ENCODE measurements around the gene NR4A3. TPM values are rescaled to one million over a fixed set of nuclear protein-coding genes. Genes with fewer than 3 reads are reported as not detected.
A peak's percentile ranks its signal among the peaks of the same experiment; 100 is the strongest.

NR4A3 gene
- total and polyA plus RNA-seq, 2 experiments from 2014 or later: 2.4 to 2.9 TPM

DNA sequence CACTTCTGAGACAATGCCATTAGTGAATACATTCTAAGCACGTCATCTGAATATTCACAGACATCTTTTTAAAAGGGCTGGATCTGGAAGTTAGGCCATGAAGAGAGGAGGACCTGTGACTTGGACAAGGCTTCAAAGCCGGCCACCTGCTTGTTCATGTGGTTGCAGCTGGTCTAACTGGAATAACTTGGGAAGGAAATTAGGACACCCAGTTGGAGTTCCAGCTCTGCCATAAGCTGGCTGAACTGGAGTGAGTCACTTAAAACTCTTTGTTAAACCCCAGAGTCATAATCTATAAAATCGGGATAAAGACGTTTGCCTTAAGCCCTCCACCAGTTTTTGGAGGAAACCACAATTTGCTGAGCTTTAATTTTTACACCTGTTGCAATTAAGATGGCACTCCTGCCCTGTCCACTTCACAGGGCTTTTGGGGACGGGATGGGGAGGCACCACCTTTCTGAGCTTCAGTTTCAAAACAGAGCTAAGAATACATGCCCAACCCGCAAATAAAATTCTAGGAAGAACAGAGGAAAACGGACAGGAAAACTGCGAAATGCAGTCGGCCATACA lies 84.2 kb downstream of the NR4A3 start:
- 38% methylated on average over 9 of the region's 9 CpGs for WGBS (ENCODE audit: low lambda C conversion rate, missing lambda C conversion rate)

DNA sequence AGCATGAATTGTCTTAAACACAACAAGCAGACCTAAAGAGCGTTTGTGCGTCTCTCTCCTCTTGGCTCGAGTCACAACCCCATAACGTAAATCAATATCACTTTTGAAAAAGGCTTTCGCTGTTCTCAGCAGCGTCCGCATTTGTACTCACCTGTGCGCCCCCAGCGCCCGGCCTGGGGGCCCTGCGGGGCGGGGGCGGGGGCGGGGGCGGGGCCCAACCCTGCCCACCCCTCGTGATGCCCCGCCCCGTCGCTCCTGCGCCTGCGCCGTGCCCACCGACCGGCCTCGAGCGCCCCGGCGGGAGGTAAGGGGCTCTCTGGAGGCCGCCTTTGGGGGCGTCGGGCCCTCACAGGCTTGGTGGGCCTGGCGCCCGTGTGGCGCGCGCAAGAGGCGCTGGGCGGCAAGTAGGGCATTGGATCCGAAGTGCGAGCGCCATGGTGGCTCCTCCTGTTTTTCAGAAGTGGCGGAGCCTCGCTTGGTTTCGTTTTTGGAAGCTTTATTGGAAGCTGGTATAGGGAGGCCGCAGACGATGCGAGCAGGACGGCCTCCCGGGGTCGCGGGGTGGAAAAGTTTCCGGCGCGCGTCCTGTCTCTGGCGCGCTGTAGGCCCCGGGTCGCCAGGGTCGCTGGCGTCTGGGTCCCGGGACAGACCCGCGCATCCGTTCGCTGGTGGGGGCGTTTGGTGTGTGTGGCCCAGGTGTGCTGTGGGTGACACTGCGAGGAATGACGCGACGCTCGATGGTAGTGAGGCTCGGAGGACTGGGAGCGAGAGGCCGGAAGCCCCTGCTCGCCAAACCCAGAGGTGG lies 84.9 kb downstream of the NR4A3 start, which contains the start of gene STX17:
Gene STX17, plus strand, starts transcription at position 252 of the 805 bp plus-strand sequence. CDS start 8,586 bp downstream, outside the sequence.
- TF ChIP-seq, protein P1, sequence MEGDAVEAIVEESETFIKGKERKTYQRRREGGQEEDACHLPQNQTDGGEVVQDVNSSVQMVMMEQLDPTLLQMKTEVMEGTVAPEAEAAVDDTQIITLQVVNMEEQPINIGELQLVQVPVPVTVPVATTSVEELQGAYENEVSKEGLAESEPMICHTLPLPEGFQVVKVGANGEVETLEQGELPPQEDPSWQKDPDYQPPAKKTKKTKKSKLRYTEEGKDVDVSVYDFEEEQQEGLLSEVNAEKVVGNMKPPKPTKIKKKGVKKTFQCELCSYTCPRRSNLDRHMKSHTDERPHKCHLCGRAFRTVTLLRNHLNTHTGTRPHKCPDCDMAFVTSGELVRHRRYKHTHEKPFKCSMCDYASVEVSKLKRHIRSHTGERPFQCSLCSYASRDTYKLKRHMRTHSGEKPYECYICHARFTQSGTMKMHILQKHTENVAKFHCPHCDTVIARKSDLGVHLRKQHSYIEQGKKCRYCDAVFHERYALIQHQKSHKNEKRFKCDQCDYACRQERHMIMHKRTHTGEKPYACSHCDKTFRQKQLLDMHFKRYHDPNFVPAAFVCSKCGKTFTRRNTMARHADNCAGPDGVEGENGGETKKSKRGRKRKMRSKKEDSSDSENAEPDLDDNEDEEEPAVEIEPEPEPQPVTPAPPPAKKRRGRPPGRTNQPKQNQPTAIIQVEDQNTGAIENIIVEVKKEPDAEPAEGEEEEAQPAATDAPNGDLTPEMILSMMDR (IDR thresholded peaks at IDR 0.05; ENCODE audit: poor library complexity): peak; percentile 3
- TF ChIP-seq EZH2phosphoT487 (IDR thresholded peaks at IDR 0.05; ENCODE audit: low read depth, severe bottlenecking, unreplicated experiment): no peak
- no peaks in the 10 kb centered on the region for H3K9me3 ChIP-seq (ENCODE audit: low read depth)
- peak; percentile 90 for DNase-seq (ENCODE audit: low spot score)
- H3K36me3 ChIP-seq (replicated peaks; ENCODE audit: insufficient read depth, low read depth): no peaks in the 10 kb centered on the region
- H4K20me1 ChIP-seq (ENCODE audit: insufficient read depth, poor library complexity, severe bottlenecking): no peaks in the 10 kb centered on the region
- H2AFZ ChIP-seq: peak within 1 kb of the TSS; percentile 99
- H3K4me2 ChIP-seq: peak within 1 kb of the TSS; percentile 82
- 1% methylated on average over 59 of the region's 76 CpGs for WGBS (ENCODE audit: low lambda C conversion rate, missing lambda C conversion rate)
- peaks cover 9% of the 10 kb centered on the region for H3K4me1 ChIP-seq (ENCODE audit: insufficient read depth)
- peak within 1 kb of the TSS; percentile 96 for H3K4me3 ChIP-seq
- H3K27me3 ChIP-seq: no peaks in the 10 kb centered on the region
- H3K79me2 ChIP-seq: peaks cover 46% of the 10 kb centered on the region
- no peaks in the 10 kb centered on the region for H3K9me2 ChIP-seq (replicated peaks; ENCODE audit: insufficient read depth)
- H3K27ac ChIP-seq: peak within 1 kb of the TSS; percentile 100

More for the DNA sequence above, 84.2 kb downstream of the NR4A3 start:
- H3K4me2 ChIP-seq: peak overlapping the region; percentile 82
- H2AFZ ChIP-seq: peak overlapping the region; percentile 99
- no peaks in the 10 kb centered on the region for H4K20me1 ChIP-seq (ENCODE audit: insufficient read depth, poor library complexity, severe bottlenecking)
- no peaks in the 10 kb centered on the region for H3K9me2 ChIP-seq (replicated peaks; ENCODE audit: insufficient read depth)
- peaks cover 9% of the 10 kb centered on the region for H3K4me1 ChIP-seq (ENCODE audit: insufficient read depth)
- H3K36me3 ChIP-seq (replicated peaks; ENCODE audit: insufficient read depth, low read depth): no peaks in the 10 kb centered on the region
- peaks cover 39% of the 10 kb centered on the region for H3K79me2 ChIP-seq
- peak; percentile 13 for DNase-seq (ENCODE audit: low spot score)
- H3K27me3 ChIP-seq: no peaks in the 10 kb centered on the region
- no peaks in the 10 kb centered on the region for H3K9me3 ChIP-seq (ENCODE audit: low read depth)
- TF ChIP-seq EZH2phosphoT487 (IDR thresholded peaks at IDR 0.05; ENCODE audit: low read depth, severe bottlenecking, unreplicated experiment) (no peak), EZH2 (IDR thresholded peaks at IDR 0.05; ENCODE audit: borderline replicate concordance) (no peak)
- TF ChIP-seq, protein P1 (IDR thresholded peaks at IDR 0.05; ENCODE audit: poor library complexity): no peak
- H3K4me3 ChIP-seq: peak overlapping the region; percentile 96
- peak overlapping the region; percentile 100 for H3K27ac ChIP-seq

DNA sequence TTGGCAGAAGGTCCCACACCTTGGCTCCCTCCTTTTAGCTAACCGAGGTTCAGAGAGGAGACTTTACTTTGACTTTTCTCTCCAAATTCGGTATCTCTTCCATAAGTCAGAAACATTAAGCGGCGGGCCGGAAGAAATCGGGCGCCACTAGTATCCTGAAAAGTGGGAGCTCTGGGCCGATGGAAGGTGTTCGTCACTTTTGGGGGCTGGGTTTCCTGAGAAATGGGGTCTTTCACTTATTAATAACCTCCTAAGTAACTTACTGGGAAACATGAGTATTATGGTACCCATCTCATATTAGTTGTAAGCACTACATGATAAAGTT lies 85.5 kb downstream of the NR4A3 start:
- no peak for TF ChIP-seq EZH2 (IDR thresholded peaks at IDR 0.05; ENCODE audit: borderline replicate concordance)
- TF ChIP-seq, protein P1 (IDR thresholded peaks at IDR 0.05; ENCODE audit: poor library complexity): no peak
- no peak for TF ChIP-seq EZH2phosphoT487 (IDR thresholded peaks at IDR 0.05; ENCODE audit: low read depth, severe bottlenecking, unreplicated experiment)
- Histone ChIP-seq H3K9me3 (ENCODE audit: low read depth) (no peaks in the 10 kb centered on the region), H3K4me3 (peak overlapping the region; percentile 96), H3K9me2 (replicated peaks; ENCODE audit: insufficient read depth) (no peaks in the 10 kb centered on the region), H3K36me3 (replicated peaks; ENCODE audit: insufficient read depth, low read depth) (no peaks in the 10 kb centered on the region), H3K27me3 (no peaks in the 10 kb centered on the region), H3K4me2 (peak overlapping the region; percentile 82), H3K27ac (peak overlapping the region; percentile 100), H3K79me2 (peaks cover 52% of the 10 kb centered on the region), H4K20me1 (ENCODE audit: insufficient read depth, poor library complexity, severe bottlenecking) (no peaks in the 10 kb centered on the region), H3K4me1 (ENCODE audit: insufficient read depth) (peaks cover 9% of the 10 kb centered on the region), H2AFZ (peak overlapping the region; percentile 99)
- WGBS (ENCODE audit: low lambda C conversion rate, missing lambda C conversion rate): 24% methylated on average over 9 of the region's 9 CpGs
- DNase-seq (ENCODE audit: low spot score): no peak

Measured in hepatocyte (in vitro differentiated cells).